SU-DHL-6 (cell line): ENCODE data around the gene UBAC2.

ENCODE experiments used
- H2AFZ ChIP-seq: fragments of 200-600 bp; sonication (generic); 2 replicates; pipeline ENCODE4 v1.6.1; 2014; ENCODE audit warnings: low read depth, mild to moderate bottlenecking, moderate library complexity, mixed read lengths, antibody characterized with exemption, low read length; ENCODE audit not compliant: severe bottlenecking
- H3F3A ChIP-seq: fragments of 200-600 bp; shearing (Covaris generic); 2 replicates; pipeline ENCODE4 v1.6.0; 2016; ENCODE audit warnings: antibody characterized with exemption, mild to moderate bottlenecking; ENCODE audit not compliant: insufficient read depth
- H3K27ac ChIP-seq: fragments of 200-600 bp; sonication (generic); 2 replicates; pipeline ENCODE4 v1.5.1; 2016; ENCODE audit warnings: low read depth, mild to moderate bottlenecking, low read length, moderate library complexity, mixed read lengths
- H3K27me3 ChIP-seq: fragments of 200-600 bp; sonication (generic), shearing (Covaris generic); 2 replicates; pipeline ENCODE4 v1.6.0; 2014; ENCODE audit warnings: mild to moderate bottlenecking, low read length
- H3K36me3 ChIP-seq: fragments of 200-600 bp; sonication (generic); 2 replicates; pipeline ENCODE4 v1.6.1; 2014; ENCODE audit warnings: mild to moderate bottlenecking, low read length, mixed read lengths
- H3K4me2 ChIP-seq: fragments of 300-600, 200-600 bp; shearing (Covaris generic), sonication (generic); 2 replicates; pipeline ENCODE4 v1.6.0; 2014; ENCODE audit warnings: low read length, low read depth, mild to moderate bottlenecking; ENCODE audit not compliant: poor library complexity, severe bottlenecking
- H3K4me3 ChIP-seq: fragments of 200-600 bp; sonication (generic); 2 replicates; pipeline ENCODE4 v1.5.1; 2014; ENCODE audit warnings: antibody characterized with exemption, low read length, mild to moderate bottlenecking, mixed read lengths; ENCODE audit not compliant: insufficient read depth, poor library complexity, severe bottlenecking
- H3K79me2 ChIP-seq: fragments of 200-600 bp; sonication (generic); 2 replicates; pipeline ENCODE4 v1.6.1; 2014; ENCODE audit warnings: mild to moderate bottlenecking, low read length, moderate library complexity; ENCODE audit not compliant: insufficient read depth
- H3K9ac ChIP-seq: fragments of 200-600 bp; sonication (generic); 2 replicates; pipeline ENCODE4 v1.7.0; 2014; ENCODE audit warnings: mild to moderate bottlenecking, low read length
- H3K9me2 ChIP-seq: fragments of 200-600 bp; sonication (generic); replicated peaks from 2 replicates; pipeline ENCODE4 v1.6.1; 2014; ENCODE audit warnings: low read length; ENCODE audit not compliant: insufficient read depth
- H3K9me3 ChIP-seq: fragments of 200-600 bp; sonication (generic); 2 replicates; pipeline ENCODE4 v1.6.1; 2014; ENCODE audit warnings: low read length, mixed read lengths; ENCODE audit not compliant: insufficient read depth
- H4K20me1 ChIP-seq: fragments of 200-600 bp; sonication (generic); 2 replicates; pipeline ENCODE4 v1.6.1; 2014; ENCODE audit warnings: low read depth, mild to moderate bottlenecking, antibody characterized with exemption, low read length, moderate library complexity, mixed read lengths
- CTCF ChIP-seq: fragments of 200-600 bp; sonication (generic); IDR thresholded peaks from one replicate; pipeline ENCODE4 v1.5.1; 2017; ENCODE audit warnings: antibody characterized with exemption, mild to moderate bottlenecking, low read length, moderate library complexity; ENCODE audit not compliant: insufficient read depth, poor library complexity, severe bottlenecking
- EZH2phosphoT487 ChIP-seq: fragments of 200-600 bp; sonication (generic), shearing (Covaris generic); conservative IDR thresholded peaks from 2 replicates; pipeline ENCODE4 v1.6.1; 2018; ENCODE audit warnings: mild to moderate bottlenecking, antibody characterized with exemption, low read length, moderate library complexity, mixed read lengths

The UBAC2 gene

GRCh38 chr13:99414048-99414995 is 213.7 kb downstream of the UBAC2 start:
- no peaks in the 10 kb centered on the region for H3F3A ChIP-seq
- no peaks in the 10 kb centered on the region for H3K36me3 ChIP-seq
- no peaks in the 10 kb centered on the region for H4K20me1 ChIP-seq
- H3K9ac ChIP-seq, result no peak overlapping the region
- no peaks in the 10 kb centered on the region for H3K9me2 ChIP-seq
- H2AFZ ChIP-seq, result no peak overlapping the region
- H3K4me3 ChIP-seq, result no peak overlapping the region
- H3K27ac ChIP-seq, result no peak overlapping the region
- no peak overlapping the region for H3K4me2 ChIP-seq
- H3K9me3 ChIP-seq, result no peaks in the 10 kb centered on the region
- H3K27me3 ChIP-seq, result no peaks in the 10 kb centered on the region
- H3K79me2 ChIP-seq, result no peaks in the 10 kb centered on the region
- no peak for TF ChIP-seq CTCF

DNA sequence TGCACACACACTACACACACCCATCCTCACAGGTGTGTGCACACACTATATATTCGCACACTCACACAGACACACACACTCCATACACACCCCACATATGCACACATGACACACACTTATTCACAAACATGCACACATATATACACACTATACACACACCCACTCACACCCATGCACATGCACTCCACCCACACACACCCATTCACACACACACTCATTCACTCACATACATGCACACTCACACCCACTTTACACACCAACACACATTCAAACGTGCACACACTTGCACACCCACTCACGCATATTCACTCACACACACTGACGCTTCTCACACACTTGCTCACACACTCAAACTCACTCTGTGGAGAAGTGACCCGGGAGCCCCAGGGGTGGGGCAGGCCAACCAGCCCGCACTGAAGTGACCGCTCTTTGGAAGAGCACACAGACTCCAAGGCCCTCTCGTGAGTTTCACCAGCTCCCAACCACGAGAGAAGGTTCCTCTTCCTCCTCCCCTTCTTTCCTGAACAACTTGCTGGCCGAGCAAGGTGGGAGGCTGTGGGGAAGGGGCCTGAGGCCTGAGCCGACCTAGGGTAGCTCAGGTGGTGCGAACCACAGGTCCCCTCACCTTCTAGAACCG is 214.5 kb downstream of the UBAC2 start:
- Histone ChIP-seq H3K4me3 (no peak overlapping the region), H3K9ac (no peak overlapping the region), H3K9me3 (no peaks in the 10 kb centered on the region), H3K4me2 (no peak overlapping the region), H2AFZ (no peak overlapping the region), H3K9me2 (no peaks in the 10 kb centered on the region), H3F3A (no peaks in the 10 kb centered on the region), H3K27ac (no peak overlapping the region), H3K27me3 (no peaks in the 10 kb centered on the region), H3K79me2 (no peaks in the 10 kb centered on the region), H3K36me3 (no peaks in the 10 kb centered on the region), H4K20me1 (no peaks in the 10 kb centered on the region)
- TF ChIP-seq EZH2phosphoT487 (no peak), CTCF (no peak)

- no peak overlapping the region for H2AFZ ChIP-seq
- H3F3A ChIP-seq, result no peaks in the 10 kb centered on the region
- H3K9ac ChIP-seq, result no peak overlapping the region
- no peak overlapping the region for H3K4me3 ChIP-seq
- no peaks in the 10 kb centered on the region for H3K36me3 ChIP-seq
- no peaks in the 10 kb centered on the region for H4K20me1 ChIP-seq
- no peaks in the 10 kb centered on the region for H3K9me3 ChIP-seq
- TF ChIP-seq CTCF, result no peak
- no peak for TF ChIP-seq EZH2phosphoT487
- H3K27me3 ChIP-seq, result no peaks in the 10 kb centered on the region
- H3K9me2 ChIP-seq, result no peaks in the 10 kb centered on the region
- no peak overlapping the region for H3K4me2 ChIP-seq
- no peak overlapping the region for H3K27ac ChIP-seq
- H3K79me2 ChIP-seq, result no peaks in the 10 kb centered on the region
These were observed 215.2 kb downstream of the UBAC2 start for GRCh38 chr13:99415851-99416331.
